Upper lobe of right lung (tissue), 1 donor: ENCODE results near the gene EXOC4. TPM values are rescaled to one million over a fixed set of nuclear protein-coding genes. Genes with fewer than 3 reads are reported as not detected.

Experiments used
- ATAC-seq: fragments of 200-7000 bp; cut with Tn5 transposase; one replicate; pipeline ENCODE4 v1.9.1; 2020; ENCODE audit warnings: mild to moderate bottlenecking, moderate library complexity
- DNase-seq: peaks from one replicate; pipeline ENCODE4 v3.0.0-alpha.2; 2020
- H3K27ac ChIP-seq: fragments of 200-600 bp; one replicate; pipeline ENCODE4 v1.8.0; 2022
- H3K27me3 ChIP-seq: fragments of 200-600 bp; one replicate; pipeline ENCODE4 v1.8.0; 2022; ENCODE audit warnings: mild to moderate bottlenecking
- H3K36me3 ChIP-seq: fragments of 200-600 bp; one replicate; pipeline ENCODE4 v1.8.0; 2022
- H3K4me1 ChIP-seq: fragments of 200-600 bp; one replicate; pipeline ENCODE4 v1.8.0; 2022
- H3K4me3 ChIP-seq: fragments of 200-600 bp; one replicate; pipeline ENCODE4 v1.8.0; 2022; ENCODE audit warnings: mild to moderate bottlenecking
- H3K9me3 ChIP-seq: fragments of 200-600 bp; one replicate; pipeline ENCODE4 v1.8.0; 2022
- CTCF ChIP-seq: fragments of 200-600 bp; IDR thresholded peaks from one replicate; pipeline ENCODE4 v1.8.0; 2022; ENCODE audit warnings: antibody characterized with exemption
- intact Hi-C: fragments of 100-400 bp; cut with DNase I; formaldehyde crosslinking; loops from one replicate; pipeline ENCODE4 v1.11.0; 2022
- total RNA-seq: library from RNA; stranded (reverse); fragmentation: NEBNext Ultra II Directional; extraction: Animal tissue kit (Norgen Biotek cat#: 25700); gene quantifications from one replicate; pipeline ENCODE4 v1.2.1, GENCODE V29; 2021
- donor health status: DM: no; HTN: yes; CAD: no; lungs with severe emphysema.

EXOC4 gene
- total RNA-seq, 1 donor from 2014 or later = 73.5 TPM

- ATAC-seq (no peak), DNase-seq (no peak)
- no peaks in the 10 kb centered on the region for H3K36me3 ChIP-seq
- intact Hi-C loops = no loop called here
- no peaks in the 10 kb centered on the region for H3K4me1 ChIP-seq
- H3K27me3 ChIP-seq = no peaks in the 10 kb centered on the region
- H3K27ac ChIP-seq = no peak overlapping the region
- TF ChIP-seq CTCF = no peak
- H3K4me3 ChIP-seq = no peak overlapping the region
- no peaks in the 10 kb centered on the region for H3K9me3 ChIP-seq
These were observed 470.2 kb downstream of the EXOC4 start for GRCh38 chr7:133723044-133723443.

- ATAC-seq = no peak
- intact Hi-C loops = no loop called here
- H3K36me3 ChIP-seq = no peaks in the 10 kb centered on the region
These were observed 471.3 kb downstream of the EXOC4 start for GRCh38 chr7:133724148-133724547.

GRCh38 chr7:133724694-133725093, 471.8 kb downstream of the EXOC4 start:
- no peak for TF ChIP-seq CTCF
- DNase-seq (no peak), ATAC-seq (no peak)
- Histone ChIP-seq H3K27ac (no peak overlapping the region), H3K4me3 (no peak overlapping the region), H3K9me3 (no peaks in the 10 kb centered on the region), H3K4me1 (no peaks in the 10 kb centered on the region), H3K27me3 (no peaks in the 10 kb centered on the region), H3K36me3 (no peaks in the 10 kb centered on the region)
- intact Hi-C loops = no loop called here

More at GRCh38 chr7:133724148-133724547, 471.3 kb downstream of the EXOC4 start:
- DNase-seq = no peak
- Histone ChIP-seq H3K4me1 (no peaks in the 10 kb centered on the region), H3K27me3 (no peaks in the 10 kb centered on the region), H3K27ac (no peak overlapping the region), H3K9me3 (no peaks in the 10 kb centered on the region), H3K4me3 (no peak overlapping the region)
- TF ChIP-seq CTCF = no peak

DNA sequence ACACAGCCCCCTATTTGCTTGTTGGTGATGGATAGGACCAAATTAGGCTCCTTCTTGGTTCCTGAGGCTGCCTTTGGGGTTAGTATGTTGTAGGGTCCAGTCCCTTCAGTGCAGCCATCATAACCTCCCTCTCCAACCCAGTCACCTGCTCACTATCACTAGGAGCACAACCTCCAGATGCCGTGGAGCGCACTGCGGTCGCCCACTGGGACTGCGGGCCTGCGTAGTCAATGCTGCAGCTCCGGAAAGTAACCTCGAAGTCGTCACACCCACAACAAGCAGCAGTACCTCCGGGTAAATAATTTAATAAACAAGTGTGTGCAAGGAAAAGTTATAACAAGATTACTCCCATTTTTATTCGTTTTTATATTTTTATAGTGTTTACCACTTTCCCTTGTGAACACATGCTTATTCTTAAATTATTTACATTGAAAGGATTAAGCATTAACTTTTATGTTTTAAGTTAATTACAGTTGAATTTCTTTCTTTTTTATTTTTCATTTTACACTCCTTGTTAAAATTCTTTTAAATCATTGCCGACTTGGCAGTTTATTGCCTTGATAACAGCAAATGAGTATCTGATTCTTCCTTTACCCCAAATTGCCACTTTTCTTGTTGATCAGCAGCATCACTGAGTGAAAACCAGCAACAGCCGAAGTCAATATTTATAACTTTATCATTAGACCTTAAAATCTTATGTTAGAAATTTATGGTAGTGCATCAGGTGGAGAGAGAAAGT, 474.8 kb downstream of the EXOC4 start:
- intact Hi-C loops = no loop called here
- DNase-seq = no peak
- Histone ChIP-seq H3K4me3 (no peak overlapping the region), H3K27ac (no peak overlapping the region), H3K36me3 (no peaks in the 10 kb centered on the region), H3K4me1 (no peaks in the 10 kb centered on the region), H3K27me3 (no peaks in the 10 kb centered on the region), H3K9me3 (no peaks in the 10 kb centered on the region)
- no peak for ATAC-seq
- TF ChIP-seq CTCF = no peak

DNA sequence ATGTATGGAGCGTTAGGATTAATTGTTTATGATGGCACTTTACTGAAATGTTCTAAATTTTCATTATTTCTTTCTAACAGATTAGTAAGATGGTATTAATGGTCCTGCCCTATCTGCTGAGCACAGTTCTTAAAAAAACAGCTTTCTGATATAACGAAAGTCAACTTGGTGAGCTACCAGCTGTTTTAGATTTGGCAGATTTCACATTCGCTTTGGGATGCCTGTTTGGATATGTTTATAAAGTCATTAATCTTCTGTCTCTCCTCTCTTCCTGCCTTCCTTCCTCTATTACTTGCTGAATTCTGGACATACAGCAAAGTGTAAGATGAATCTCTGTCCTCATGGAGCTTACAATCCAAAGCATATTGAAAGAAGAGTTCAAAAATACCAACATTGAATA, 477.5 kb downstream of the EXOC4 start:
- Histone ChIP-seq H3K27ac (no peak overlapping the region), H3K27me3 (no peaks in the 10 kb centered on the region), H3K36me3 (no peaks in the 10 kb centered on the region), H3K4me1 (no peaks in the 10 kb centered on the region), H3K4me3 (no peak overlapping the region), H3K9me3 (no peaks in the 10 kb centered on the region)
- no peak for DNase-seq
- intact Hi-C loops = no loop called here
- ATAC-seq = no peak
- TF ChIP-seq CTCF = no peak

DNA sequence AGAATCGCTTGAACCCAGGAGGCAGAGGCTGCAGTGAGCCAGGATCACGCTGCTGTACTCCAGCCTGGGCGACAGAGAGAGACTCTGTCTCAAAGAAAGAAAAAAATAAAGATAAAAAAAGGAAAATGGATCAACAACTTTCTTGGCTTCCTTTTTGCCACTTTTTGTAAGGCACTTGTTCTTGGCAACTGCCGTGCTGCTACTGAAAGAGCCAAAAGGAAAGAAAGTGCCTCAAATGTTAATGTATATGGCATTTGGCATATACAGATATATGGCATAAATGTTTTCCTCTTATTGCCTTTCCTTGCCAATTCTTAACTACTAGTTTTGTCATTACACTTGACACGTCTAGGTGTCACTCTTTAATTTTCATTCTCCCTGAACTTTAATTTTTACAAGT, 480.5 kb downstream of the EXOC4 start:
- H3K27me3 ChIP-seq = no peaks in the 10 kb centered on the region
- no peak for ATAC-seq
- no peak for DNase-seq
- H3K4me1 ChIP-seq = no peaks in the 10 kb centered on the region
- intact Hi-C loops = no loop called here
- no peaks in the 10 kb centered on the region for H3K36me3 ChIP-seq
- TF ChIP-seq CTCF = no peak
- no peak overlapping the region for H3K27ac ChIP-seq
- H3K4me3 ChIP-seq = no peak overlapping the region
- H3K9me3 ChIP-seq = no peaks in the 10 kb centered on the region
